GM03348 (cell line): Measurements from ENCODE around the gene INSR.

ENCODE experiments used
- DNase-seq: peaks from one replicate; pipeline ENCODE4 v3.0.0; 2012; ENCODE audit warnings: low spot score

The INSR gene

GRCh38 chr19:7140137-7140536 lies 154.1 kb downstream of the INSR start:
- no peak for DNase-seq

GRCh38 chr19:7139095-7139494 lies 155.1 kb downstream of the INSR start:
- DNase-seq, result no peak

GRCh38 chr19:7138402-7138801 lies 155.8 kb downstream of the INSR start:
- DNase-seq, result no peak

GRCh38 chr19:7137120-7137519 lies 157.1 kb downstream of the INSR start:
- DNase-seq, result no peak

- no peak for DNase-seq
Measured at GRCh38 chr19:7132054-7132453, 162.2 kb downstream of the INSR start.

GRCh38 chr19:7130043-7130442 lies 164.2 kb downstream of the INSR start:
- DNase-seq, result no peak

- no peak for DNase-seq
Measured at GRCh38 chr19:7126132-7126531, 168.1 kb downstream of the INSR start.

- DNase-seq, result no peak
Measured at GRCh38 chr19:7125221-7125620, 169.0 kb downstream of the INSR start.

GRCh38 chr19:7124782-7125181 lies 169.4 kb downstream of the INSR start:
- DNase-seq, result no peak

- no peak for DNase-seq
Measured at GRCh38 chr19:7122701-7123100, 171.5 kb downstream of the INSR start.

GRCh38 chr19:7120499-7120898 lies 173.7 kb downstream of the INSR start:
- DNase-seq, result no peak

- DNase-seq, result no peak
Measured at GRCh38 chr19:7119582-7119981, 174.6 kb downstream of the INSR start.

GRCh38 chr19:7117248-7117647 lies 177.0 kb downstream of the INSR start:
- no peak for DNase-seq

- no peak for DNase-seq
Measured at GRCh38 chr19:7115721-7116120, 178.5 kb downstream of the INSR start.

- no peak for DNase-seq
Measured at GRCh38 chr19:7113233-7113632, 181.0 kb downstream of the INSR start.

- DNase-seq, result no peak
Measured at GRCh38 chr19:7112675-7113074, 181.5 kb downstream of the INSR start.

- peak; percentile 64 for DNase-seq
Measured at GRCh38 chr19:7109678-7110289, 184.4 kb downstream of the INSR start.

- DNase-seq, result no peak
Measured at GRCh38 chr19:7106711-7107657, 187.2 kb downstream of the INSR start.

GRCh38 chr19:7104747-7105447 lies 189.3 kb downstream of the INSR start:
- no peak for DNase-seq

- DNase-seq, result no peak
Measured at GRCh38 chr19:7101498-7102253, 192.5 kb downstream of the INSR start.

GRCh38 chr19:7099597-7099921 lies 194.7 kb downstream of the INSR start:
- DNase-seq, result no peak
